HEK293T (cell line): Measurements from ENCODE around the gene MUC15.

Experiments
- ARNT ChIP-seq: fragments of 450-650 bp; IDR thresholded peaks from 2 replicates; pipeline ENCODE4 v1.6.1; 2017; ENCODE audit warnings: mild to moderate bottlenecking
- ELF4 ChIP-seq: fragments of 450-650 bp; IDR thresholded peaks from 2 replicates; pipeline ENCODE4 v1.6.1; 2017; ENCODE audit warnings: antibody characterized with exemption
- FOXA1 ChIP-seq: fragments of 450-650 bp; IDR thresholded peaks from 2 replicates; pipeline ENCODE4 v1.6.1; 2016; ENCODE audit warnings: mild to moderate bottlenecking
- FOXK2 ChIP-seq: fragments of 450-650 bp; IDR thresholded peaks from 2 replicates; pipeline ENCODE4 v1.6.1; 2016; ENCODE audit warnings: mild to moderate bottlenecking
- HDGF ChIP-seq: fragments of 450-650 bp; IDR thresholded peaks from 2 replicates; pipeline ENCODE4 v1.6.1; 2017; ENCODE audit warnings: antibody characterized with exemption, borderline replicate concordance
- NFRKB ChIP-seq: fragments of 450-650 bp; IDR thresholded peaks from 2 replicates; pipeline ENCODE4 v1.6.1; 2016; ENCODE audit warnings: mild to moderate bottlenecking, moderate library complexity
- SP1 ChIP-seq: fragments of 450-650 bp; IDR thresholded peaks from 2 replicates; pipeline ENCODE4 v1.6.1; 2017
- ZNF384 ChIP-seq: fragments of 450-650 bp; IDR thresholded peaks from 2 replicates; pipeline ENCODE4 v1.6.1; 2016
- TF ChIP-seq, protein P1 (sequence below): fragments of 450-650 bp; IDR thresholded peaks from 2 replicates; pipeline ENCODE4 v1.6.1; 2016

DNA sequence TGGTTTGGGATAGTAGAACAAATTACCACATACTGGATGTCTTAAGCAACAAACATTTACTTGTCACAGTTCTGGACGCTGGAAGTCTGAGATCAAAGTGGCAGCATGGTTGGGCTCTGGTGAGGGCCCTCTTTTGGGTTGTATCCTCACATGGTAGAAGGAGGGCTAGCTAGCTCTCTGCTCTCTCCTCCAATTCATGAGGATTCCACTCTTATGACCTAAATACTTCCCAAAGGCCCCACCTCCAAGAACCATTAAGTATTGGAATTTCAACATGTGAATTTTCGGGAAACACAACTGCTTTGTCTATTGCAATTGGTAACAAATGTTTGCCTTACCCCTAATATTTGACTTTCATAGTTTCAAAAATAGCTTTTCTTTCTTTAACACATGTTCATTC, 52.6 kb downstream of the MUC15 start:
- no peak for TF ChIP-seq FOXK2
- no peak for TF ChIP-seq FOXA1
- TF ChIP-seq NFRKB = no peak
- TF ChIP-seq ELF4 = no peak
- no peak for TF ChIP-seq ZNF384
- TF ChIP-seq HDGF = no peak
- no peak for TF ChIP-seq SP1
- TF ChIP-seq ARNT = no peak
- TF ChIP-seq, protein P1, sequence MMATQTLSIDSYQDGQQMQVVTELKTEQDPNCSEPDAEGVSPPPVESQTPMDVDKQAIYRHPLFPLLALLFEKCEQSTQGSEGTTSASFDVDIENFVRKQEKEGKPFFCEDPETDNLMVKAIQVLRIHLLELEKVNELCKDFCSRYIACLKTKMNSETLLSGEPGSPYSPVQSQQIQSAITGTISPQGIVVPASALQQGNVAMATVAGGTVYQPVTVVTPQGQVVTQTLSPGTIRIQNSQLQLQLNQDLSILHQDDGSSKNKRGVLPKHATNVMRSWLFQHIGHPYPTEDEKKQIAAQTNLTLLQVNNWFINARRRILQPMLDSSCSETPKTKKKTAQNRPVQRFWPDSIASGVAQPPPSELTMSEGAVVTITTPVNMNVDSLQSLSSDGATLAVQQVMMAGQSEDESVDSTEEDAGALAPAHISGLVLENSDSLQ = no peak
